Memory B cell (primary cell): ENCODE results near the gene ZNF189.
A peak's percentile ranks its signal among the peaks of the same experiment; 100 is the strongest.

Source experiments
- ATAC-seq: fragments of 150-1000 bp; cut with Tn5 transposase; 2 replicates; pipeline ENCODE4 v1.10.0; 2021; ENCODE audit warnings: low read depth, mild to moderate bottlenecking, moderate library complexity
- DNase-seq, 2 donors: peaks; one replicate each; pipeline ENCODE4 v3.0.0; 2022; ENCODE audit warnings: low spot score in 2 of 2
- H3K27ac Mint-ChIP-seq: one replicate; pipeline ENCODE4 v1.8.0; 2022; ENCODE audit warnings: mild to moderate bottlenecking, moderate library complexity, mixed read lengths
- H3K27me3 Mint-ChIP-seq: one replicate; pipeline ENCODE4 v1.8.0; 2022; ENCODE audit warnings: mixed read lengths
- H3K36me3 Mint-ChIP-seq: one replicate; pipeline ENCODE4 v1.8.0; 2022; ENCODE audit warnings: mild to moderate bottlenecking, mixed read lengths
- H3K4me1 Mint-ChIP-seq: one replicate; pipeline ENCODE4 v1.8.0; 2022; ENCODE audit warnings: mixed read lengths
- H3K4me3 Mint-ChIP-seq: one replicate; pipeline ENCODE4 v1.8.0; 2022; ENCODE audit warnings: mild to moderate bottlenecking, moderate library complexity, mixed read lengths
- H3K9me3 Mint-ChIP-seq: one replicate; pipeline ENCODE4 v1.8.0; 2022; ENCODE audit warnings: mixed read lengths

ZNF189 gene

GRCh38 chr9:101398068-101398929, at the start of gene ZNF189, which contains the start of gene MRPL50:
TSS of gene ZNF189 (plus strand) at chr9:101398851. CDS start at chr9:101399157, 306 bp downstream.
TSS of gene MRPL50 (minus strand) at chr9:101398618. CDS start at chr9:101398592, 26 bp downstream.
- ATAC-seq (peak; percentile 90), DNase-seq (peak; percentile 90 to 94)
- Mint-ChIP-seq H3K9me3 (peaks cover 3% of the 10 kb centered on the region), H3K27ac (peak within 1 kb of the TSS; percentile 100), H3K36me3 (peaks cover 44% of the 10 kb centered on the region), H3K4me3 (peak within 1 kb of the TSS; percentile 99), H3K27me3 (no peaks in the 10 kb centered on the region), H3K4me1 (peaks cover 43% of the 10 kb centered on the region)

- H3K36me3 Mint-ChIP-seq, result no peaks in the 10 kb centered on the region
- no peak overlapping the region for H3K4me3 Mint-ChIP-seq
- ATAC-seq, result no peak
- no peaks in the 10 kb centered on the region for H3K4me1 Mint-ChIP-seq
- no peak overlapping the region for H3K27ac Mint-ChIP-seq
- peaks cover 1% of the 10 kb centered on the region for H3K9me3 Mint-ChIP-seq
- DNase-seq, result no peak
- H3K27me3 Mint-ChIP-seq, result peaks cover 4% of the 10 kb centered on the region
Observed at GRCh38 chr9:101350285-101350684, 48.4 kb upstream of the ZNF189 start.

- no peak overlapping the region for H3K27ac Mint-ChIP-seq
- ATAC-seq (no peak), DNase-seq (no peak)
- no peaks in the 10 kb centered on the region for H3K4me1 Mint-ChIP-seq
- H3K9me3 Mint-ChIP-seq, result peaks cover 1% of the 10 kb centered on the region
- no peak overlapping the region for H3K4me3 Mint-ChIP-seq
- no peaks in the 10 kb centered on the region for H3K36me3 Mint-ChIP-seq
- peaks cover 4% of the 10 kb centered on the region for H3K27me3 Mint-ChIP-seq
Observed at GRCh38 chr9:101352892-101353463, 45.7 kb upstream of the ZNF189 start.

GRCh38 chr9:101353683-101354082, 45.0 kb upstream of the ZNF189 start:
- Mint-ChIP-seq H3K27ac (no peak overlapping the region), H3K36me3 (no peaks in the 10 kb centered on the region), H3K27me3 (peaks cover 4% of the 10 kb centered on the region), H3K4me1 (no peaks in the 10 kb centered on the region), H3K9me3 (peaks cover 1% of the 10 kb centered on the region), H3K4me3 (no peak overlapping the region)
- DNase-seq (no peak), ATAC-seq (no peak)

- no peak overlapping the region for H3K27ac Mint-ChIP-seq
- H3K27me3 Mint-ChIP-seq, result peaks cover 4% of the 10 kb centered on the region
- H3K4me3 Mint-ChIP-seq, result no peak overlapping the region
- no peaks in the 10 kb centered on the region for H3K4me1 Mint-ChIP-seq
- DNase-seq, result no peak
- no peak for ATAC-seq
- H3K9me3 Mint-ChIP-seq, result peaks cover under 1% of the 10 kb centered on the region
- H3K36me3 Mint-ChIP-seq, result no peaks in the 10 kb centered on the region
Observed at GRCh38 chr9:101354143-101354764, 44.4 kb upstream of the ZNF189 start.

GRCh38 chr9:101354765-101355708, 43.6 kb upstream of the ZNF189 start:
- no peak overlapping the region for H3K27ac Mint-ChIP-seq
- H3K36me3 Mint-ChIP-seq, result no peaks in the 10 kb centered on the region
- no peak for DNase-seq
- H3K27me3 Mint-ChIP-seq, result peaks cover 4% of the 10 kb centered on the region
- no peak for ATAC-seq
- no peaks in the 10 kb centered on the region for H3K4me1 Mint-ChIP-seq
- no peak overlapping the region for H3K4me3 Mint-ChIP-seq
- no peaks in the 10 kb centered on the region for H3K9me3 Mint-ChIP-seq

- H3K27ac Mint-ChIP-seq, result no peak overlapping the region
- no peaks in the 10 kb centered on the region for H3K9me3 Mint-ChIP-seq
- no peak for ATAC-seq
- no peak for DNase-seq
- no peak overlapping the region for H3K4me3 Mint-ChIP-seq
- H3K36me3 Mint-ChIP-seq, result no peaks in the 10 kb centered on the region
- H3K27me3 Mint-ChIP-seq, result peaks cover 4% of the 10 kb centered on the region
- no peaks in the 10 kb centered on the region for H3K4me1 Mint-ChIP-seq
Observed at GRCh38 chr9:101356619-101357018, 42.0 kb upstream of the ZNF189 start.

GRCh38 chr9:101359679-101360078, 39.0 kb upstream of the ZNF189 start:
- DNase-seq (no peak), ATAC-seq (no peak)
- Mint-ChIP-seq H3K4me3 (no peak overlapping the region), H3K4me1 (no peaks in the 10 kb centered on the region), H3K9me3 (no peaks in the 10 kb centered on the region), H3K27me3 (peaks cover 2% of the 10 kb centered on the region), H3K27ac (no peak overlapping the region), H3K36me3 (no peaks in the 10 kb centered on the region)

GRCh38 chr9:101360647-101361046, 38.0 kb upstream of the ZNF189 start:
- Mint-ChIP-seq H3K27ac (no peak overlapping the region), H3K4me1 (no peaks in the 10 kb centered on the region), H3K4me3 (no peak overlapping the region), H3K36me3 (no peaks in the 10 kb centered on the region), H3K9me3 (no peaks in the 10 kb centered on the region), H3K27me3 (peaks cover 2% of the 10 kb centered on the region)
- DNase-seq (no peak), ATAC-seq (no peak)

- Mint-ChIP-seq H3K27ac (no peak overlapping the region), H3K4me3 (no peak overlapping the region), H3K4me1 (no peaks in the 10 kb centered on the region), H3K27me3 (peaks cover 2% of the 10 kb centered on the region), H3K36me3 (no peaks in the 10 kb centered on the region), H3K9me3 (no peaks in the 10 kb centered on the region)
- DNase-seq, result no peak
- no peak for ATAC-seq
Observed at GRCh38 chr9:101362450-101362849, 36.2 kb upstream of the ZNF189 start.

- Mint-ChIP-seq H3K4me3 (no peak overlapping the region), H3K27ac (no peak overlapping the region), H3K9me3 (no peaks in the 10 kb centered on the region), H3K4me1 (no peaks in the 10 kb centered on the region), H3K36me3 (no peaks in the 10 kb centered on the region), H3K27me3 (peaks cover 2% of the 10 kb centered on the region)
- ATAC-seq (no peak), DNase-seq (no peak)
Observed at GRCh38 chr9:101365181-101365580, 33.5 kb upstream of the ZNF189 start.

GRCh38 chr9:101366038-101366756, 32.5 kb upstream of the ZNF189 start:
- ATAC-seq (no peak), DNase-seq (no peak)
- H3K27me3 Mint-ChIP-seq, result peaks cover 3% of the 10 kb centered on the region
- H3K4me3 Mint-ChIP-seq, result no peak overlapping the region
- no peaks in the 10 kb centered on the region for H3K36me3 Mint-ChIP-seq
- no peaks in the 10 kb centered on the region for H3K4me1 Mint-ChIP-seq
- no peak overlapping the region for H3K27ac Mint-ChIP-seq
- no peaks in the 10 kb centered on the region for H3K9me3 Mint-ChIP-seq

GRCh38 chr9:101367323-101367722, 31.3 kb upstream of the ZNF189 start:
- H3K36me3 Mint-ChIP-seq, result no peaks in the 10 kb centered on the region
- DNase-seq, result no peak
- ATAC-seq, result no peak
- H3K4me1 Mint-ChIP-seq, result no peaks in the 10 kb centered on the region
- no peak overlapping the region for H3K4me3 Mint-ChIP-seq
- H3K27ac Mint-ChIP-seq, result no peak overlapping the region
- H3K9me3 Mint-ChIP-seq, result peaks cover 3% of the 10 kb centered on the region
- peaks cover 4% of the 10 kb centered on the region for H3K27me3 Mint-ChIP-seq
